ENCODE data around the gene GPR142. TPM values are rescaled to one million over a fixed set of nuclear protein-coding genes. Genes with fewer than 3 reads are reported as not detected.

GPR142 gene
- total RNA-seq, 1 donor from 2014 or later = 0.18 TPM

DNA sequence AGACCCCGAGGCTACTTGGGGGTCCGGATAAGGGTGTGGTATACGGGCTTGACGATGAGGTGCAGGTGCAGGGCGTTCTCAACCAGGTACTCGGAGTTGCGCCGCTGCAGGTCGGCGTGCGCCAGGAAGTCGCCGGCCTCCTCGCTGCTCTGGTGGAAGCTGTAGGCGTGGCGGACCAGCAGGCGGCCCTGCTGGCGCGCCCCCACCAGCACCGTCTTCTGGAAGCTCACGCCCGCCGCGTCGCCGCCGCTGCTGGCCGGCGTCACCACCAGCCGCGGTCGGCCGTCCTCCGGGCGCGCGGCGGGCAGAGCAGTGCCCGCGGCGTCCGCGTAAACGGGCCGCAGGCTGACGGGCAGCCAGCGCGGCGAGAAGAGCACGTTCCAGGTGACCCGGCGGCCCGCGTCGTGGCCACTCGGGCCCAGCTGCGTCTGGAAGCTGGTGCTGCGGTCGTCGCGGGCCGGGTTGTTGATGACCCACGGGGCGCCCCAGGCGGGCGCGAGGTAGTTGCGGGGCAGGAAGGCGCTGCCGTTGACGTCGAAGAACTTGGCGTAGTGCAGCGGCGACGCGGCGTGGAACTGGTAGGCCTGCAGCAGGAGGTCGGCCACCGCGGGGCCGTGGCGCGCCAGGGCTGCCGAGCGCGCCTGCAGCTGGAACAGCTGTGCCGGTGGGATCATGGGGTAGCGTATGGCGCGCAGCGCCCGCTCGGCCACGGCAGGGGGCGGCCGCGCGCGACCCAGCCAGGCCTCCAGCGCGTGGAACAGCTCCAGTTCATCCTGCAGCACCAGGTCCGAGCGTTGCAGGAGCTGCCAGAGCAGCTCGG is 10.4 kb upstream of the GPR142 start:
- H3K4me3 Mint-ChIP-seq (ENCODE audit: unreplicated experiment) = no peak overlapping the region

DNA sequence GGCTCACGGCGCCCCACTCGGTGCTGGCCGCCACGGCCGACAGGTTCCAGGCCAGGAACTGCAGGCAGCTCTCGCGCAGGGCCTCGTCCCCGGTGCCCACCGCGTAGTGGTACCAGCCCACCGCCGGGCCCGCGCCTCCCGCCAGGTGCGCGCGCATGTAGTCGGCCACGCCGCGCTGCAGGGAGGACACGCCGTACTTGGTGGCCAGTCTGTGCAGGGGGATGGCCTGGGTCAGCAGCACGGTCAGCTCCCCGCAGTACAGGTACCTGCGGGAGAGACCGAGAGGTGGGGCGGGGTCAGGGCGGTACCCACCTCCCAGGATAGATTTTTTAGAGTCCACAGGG is 9.9 kb upstream of the GPR142 start:
- peaks cover 16% of the 10 kb centered on the region for H3K4me1 Mint-ChIP-seq (ENCODE audit: unreplicated experiment)
- H3K27ac Mint-ChIP-seq (ENCODE audit: unreplicated experiment) = no peak overlapping the region
- no peak overlapping the region for H3K4me3 Mint-ChIP-seq (ENCODE audit: unreplicated experiment)
- no peaks in the 10 kb centered on the region for H3K9me3 Mint-ChIP-seq (ENCODE audit: unreplicated experiment)
- H3K36me3 Mint-ChIP-seq (ENCODE audit: low read depth, unreplicated experiment) = peaks cover 21% of the 10 kb centered on the region
- DNase-seq (ENCODE audit: low spot score) = no peak
- TF ChIP-seq, protein P1, sequence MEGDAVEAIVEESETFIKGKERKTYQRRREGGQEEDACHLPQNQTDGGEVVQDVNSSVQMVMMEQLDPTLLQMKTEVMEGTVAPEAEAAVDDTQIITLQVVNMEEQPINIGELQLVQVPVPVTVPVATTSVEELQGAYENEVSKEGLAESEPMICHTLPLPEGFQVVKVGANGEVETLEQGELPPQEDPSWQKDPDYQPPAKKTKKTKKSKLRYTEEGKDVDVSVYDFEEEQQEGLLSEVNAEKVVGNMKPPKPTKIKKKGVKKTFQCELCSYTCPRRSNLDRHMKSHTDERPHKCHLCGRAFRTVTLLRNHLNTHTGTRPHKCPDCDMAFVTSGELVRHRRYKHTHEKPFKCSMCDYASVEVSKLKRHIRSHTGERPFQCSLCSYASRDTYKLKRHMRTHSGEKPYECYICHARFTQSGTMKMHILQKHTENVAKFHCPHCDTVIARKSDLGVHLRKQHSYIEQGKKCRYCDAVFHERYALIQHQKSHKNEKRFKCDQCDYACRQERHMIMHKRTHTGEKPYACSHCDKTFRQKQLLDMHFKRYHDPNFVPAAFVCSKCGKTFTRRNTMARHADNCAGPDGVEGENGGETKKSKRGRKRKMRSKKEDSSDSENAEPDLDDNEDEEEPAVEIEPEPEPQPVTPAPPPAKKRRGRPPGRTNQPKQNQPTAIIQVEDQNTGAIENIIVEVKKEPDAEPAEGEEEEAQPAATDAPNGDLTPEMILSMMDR (IDR thresholded peaks at IDR 0.05; ENCODE audit: unreplicated experiment) = no peak
- peaks cover 26% of the 10 kb centered on the region for H3K27me3 Mint-ChIP-seq (ENCODE audit: unreplicated experiment)

More for the DNA sequence above, 10.4 kb upstream of the GPR142 start:
- TF ChIP-seq, protein P1 (IDR thresholded peaks at IDR 0.05; ENCODE audit: unreplicated experiment) = no peak
- peaks cover 16% of the 10 kb centered on the region for H3K4me1 Mint-ChIP-seq (ENCODE audit: unreplicated experiment)
- H3K36me3 Mint-ChIP-seq (ENCODE audit: low read depth, unreplicated experiment) = peaks cover 21% of the 10 kb centered on the region
- peaks cover 24% of the 10 kb centered on the region for H3K27me3 Mint-ChIP-seq (ENCODE audit: unreplicated experiment)
- no peaks in the 10 kb centered on the region for H3K9me3 Mint-ChIP-seq (ENCODE audit: unreplicated experiment)
- no peak overlapping the region for H3K27ac Mint-ChIP-seq (ENCODE audit: unreplicated experiment)
- DNase-seq (ENCODE audit: low spot score) = peak; percentile 27

DNA sequence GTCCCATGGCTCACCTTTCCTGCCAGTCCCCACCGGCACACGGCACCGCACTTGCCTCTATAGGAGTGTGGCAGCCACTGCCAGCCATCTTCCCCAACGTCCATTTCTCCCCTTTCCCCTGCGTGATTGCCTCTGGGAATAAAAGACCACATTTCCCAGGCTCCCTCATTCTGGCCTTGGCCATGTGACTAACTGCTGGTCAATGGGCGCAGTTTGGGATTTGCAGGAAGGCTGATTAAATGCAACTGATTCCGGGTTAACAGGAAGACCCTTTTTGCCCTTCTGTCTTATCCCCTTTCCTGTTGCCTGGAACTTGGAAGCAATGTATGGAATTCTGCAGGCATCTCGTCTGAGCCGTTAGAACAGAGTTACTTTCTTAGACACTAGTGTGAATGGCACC is 8.6 kb upstream of the GPR142 start:
- Mint-ChIP-seq H3K27ac (ENCODE audit: unreplicated experiment) (no peak overlapping the region), H3K9me3 (ENCODE audit: unreplicated experiment) (no peaks in the 10 kb centered on the region), H3K4me3 (ENCODE audit: unreplicated experiment) (no peak overlapping the region), H3K27me3 (ENCODE audit: unreplicated experiment) (peaks cover 22% of the 10 kb centered on the region), H3K36me3 (ENCODE audit: low read depth, unreplicated experiment) (peaks cover 13% of the 10 kb centered on the region), H3K4me1 (ENCODE audit: unreplicated experiment) (peaks cover 16% of the 10 kb centered on the region)
- TF ChIP-seq, protein P1 (IDR thresholded peaks at IDR 0.05; ENCODE audit: unreplicated experiment) = no peak
- DNase-seq (ENCODE audit: low spot score) = no peak

DNA sequence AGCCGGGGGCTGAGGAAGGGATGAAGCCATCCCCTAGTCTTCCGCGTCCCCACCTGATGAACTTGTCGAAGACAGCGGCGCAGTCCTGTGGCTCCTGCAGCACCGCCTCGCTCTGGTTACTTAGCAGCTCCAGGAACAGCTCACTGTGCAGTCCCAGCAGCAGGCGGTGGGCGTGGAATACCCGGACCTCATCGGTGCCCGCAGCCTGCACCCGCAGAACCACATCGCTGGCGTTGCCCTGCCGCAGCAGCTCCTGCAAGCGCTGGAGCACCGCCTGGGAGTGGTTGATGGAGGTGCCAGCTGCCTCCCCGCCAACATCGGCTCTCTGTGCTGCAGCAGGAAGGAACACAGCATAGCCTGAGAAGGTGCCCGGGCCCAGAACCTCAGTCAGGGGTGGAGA is 7.4 kb upstream of the GPR142 start:
- Mint-ChIP-seq H3K27me3 (ENCODE audit: unreplicated experiment) (peaks cover 20% of the 10 kb centered on the region), H3K9me3 (ENCODE audit: unreplicated experiment) (no peaks in the 10 kb centered on the region), H3K4me3 (ENCODE audit: unreplicated experiment) (no peak overlapping the region), H3K36me3 (ENCODE audit: low read depth, unreplicated experiment) (peaks cover 5% of the 10 kb centered on the region), H3K4me1 (ENCODE audit: unreplicated experiment) (peaks cover 16% of the 10 kb centered on the region), H3K27ac (ENCODE audit: unreplicated experiment) (no peak overlapping the region)
- DNase-seq (ENCODE audit: low spot score) = no peak
- TF ChIP-seq, protein P1 (IDR thresholded peaks at IDR 0.05; ENCODE audit: unreplicated experiment) = no peak

DNA sequence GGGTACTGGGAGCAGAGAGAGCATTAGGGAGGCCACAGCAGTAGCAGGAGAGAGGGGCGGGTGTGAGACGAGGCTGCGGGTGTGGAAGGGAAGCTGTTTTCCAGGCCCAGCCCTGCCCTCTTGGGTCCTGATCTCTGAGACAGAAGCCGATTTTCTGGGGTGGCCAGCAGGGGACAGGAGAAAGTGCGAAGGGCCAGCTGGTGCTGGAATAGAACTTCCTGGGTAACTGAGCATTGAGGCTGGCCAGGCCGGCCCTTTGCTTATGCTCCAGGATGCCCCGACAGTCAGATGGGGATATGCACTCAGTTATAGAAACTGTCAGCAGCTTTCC is 6.4 kb upstream of the GPR142 start:
- TF ChIP-seq, protein P1 (IDR thresholded peaks at IDR 0.05; ENCODE audit: unreplicated experiment) = no peak
- Mint-ChIP-seq H3K27ac (ENCODE audit: unreplicated experiment) (peak overlapping the region; percentile 42), H3K4me1 (ENCODE audit: unreplicated experiment) (peaks cover 16% of the 10 kb centered on the region), H3K27me3 (ENCODE audit: unreplicated experiment) (peaks cover 20% of the 10 kb centered on the region), H3K9me3 (ENCODE audit: unreplicated experiment) (no peaks in the 10 kb centered on the region), H3K36me3 (ENCODE audit: low read depth, unreplicated experiment) (peaks cover 5% of the 10 kb centered on the region), H3K4me3 (ENCODE audit: unreplicated experiment) (peak overlapping the region; percentile 51)
- no peak for DNase-seq (ENCODE audit: low spot score)

Data from endothelial cell (in vitro differentiated cells).